HG02840 (cell line): Measurements from ENCODE around the gene PADI1.

Experiments
- ATAC-seq: cut with Tn5 transposase; IDR thresholded peaks from one replicate; pipeline ENCODE4 v1.9.1; 2021; ENCODE audit warnings: mild to moderate bottlenecking, moderate library complexity, moderate number of reproducible peaks; ENCODE audit not compliant: unreplicated experiment, low FRiP score

PADI1 gene

GRCh38 chr1:17214876-17215544 lies 10.1 kb downstream of the PADI1 start:
- ATAC-seq, result no peak

- ATAC-seq, result no peak
Observed at GRCh38 chr1:17215545-17215890, 10.6 kb downstream of the PADI1 start.

- ATAC-seq, result no peak
Observed at GRCh38 chr1:17216078-17216477, 11.2 kb downstream of the PADI1 start.

- no peak for ATAC-seq
Observed at GRCh38 chr1:17217607-17218006, 12.7 kb downstream of the PADI1 start.

GRCh38 chr1:17218939-17219338 lies 14.0 kb downstream of the PADI1 start:
- ATAC-seq, result no peak

GRCh38 chr1:17220287-17220686 lies 15.4 kb downstream of the PADI1 start:
- no peak for ATAC-seq

- no peak for ATAC-seq
Observed at GRCh38 chr1:17222557-17222956, 17.6 kb downstream of the PADI1 start.

- ATAC-seq, result no peak
Observed at GRCh38 chr1:17224434-17224833, 19.5 kb downstream of the PADI1 start.

GRCh38 chr1:17225140-17225539 lies 20.2 kb downstream of the PADI1 start:
- no peak for ATAC-seq

- no peak for ATAC-seq
Observed at GRCh38 chr1:17227358-17227915, 22.5 kb downstream of the PADI1 start.

- no peak for ATAC-seq
Observed at GRCh38 chr1:17228619-17229018, 23.7 kb downstream of the PADI1 start.

GRCh38 chr1:17229379-17229778 lies 24.5 kb downstream of the PADI1 start:
- no peak for ATAC-seq

GRCh38 chr1:17230106-17230505 lies 25.2 kb downstream of the PADI1 start:
- no peak for ATAC-seq

GRCh38 chr1:17230671-17231310 lies 25.9 kb downstream of the PADI1 start:
- ATAC-seq, result no peak

GRCh38 chr1:17232759-17233661 lies 28.1 kb downstream of the PADI1 start:
- no peak for ATAC-seq

GRCh38 chr1:17233675-17234320 lies 28.9 kb downstream of the PADI1 start:
- ATAC-seq, result no peak

GRCh38 chr1:17234405-17234804 lies 29.5 kb downstream of the PADI1 start:
- ATAC-seq, result no peak

GRCh38 chr1:17235135-17235885 lies 30.4 kb downstream of the PADI1 start:
- ATAC-seq, result no peak

GRCh38 chr1:17236779-17237560 lies 32.0 kb downstream of the PADI1 start:
- ATAC-seq, result no peak
